Caco-2 (cell line): ENCODE data around the gene CRYBB1. TPM values are rescaled to one million over a fixed set of nuclear protein-coding genes. Genes with fewer than 3 reads are reported as not detected.

Experiments
- BruUV-seq: library from RNA; stranded (reverse); fragments of 400-500 nt; replicated peaks from 2 replicates; lab custom pipeline; 2021; lab: Mats Ljungman, UMichigan
- CTCF ChIA-PET: fragments of 300-600 bp; sonication (Branson Sonifier 250); formaldehyde crosslinking; loops from one replicate; lab custom pipeline; 2022; ENCODE audit warnings: antibody characterized with exemption; lab: Charles Lee
- POLR2A ChIA-PET: fragments of 300-600 bp; sonication (Branson Sonifier 250); formaldehyde crosslinking; loops from one replicate; lab custom pipeline; 2022; ENCODE audit warnings: antibody characterized with exemption; lab: Charles Lee
- DNase-seq, 2 experiments: peaks; one replicate each; pipeline versions ENCODE4 v3.0.0 to v3.0.0-alpha.2; 2020 to 2022
- H3K27me3 ChIP-seq: replicated peaks from 2 replicates; pipeline ENCODE4 v1.6.0; 2011; ENCODE audit warnings: low read length; ENCODE audit not compliant: control insufficient read depth, insufficient read depth
- H3K36me3 ChIP-seq: 2 replicates; pipeline ENCODE4 v1.5.1; 2011; ENCODE audit warnings: low read length; ENCODE audit not compliant: control insufficient read depth, insufficient read depth
- H3K4me1 ChIP-seq: fragments of 250-450 bp; sonication (Bioruptor Pico); 2 replicates; pipeline ENCODE4 v1.5.1; 2020; ENCODE audit warnings: mild to moderate bottlenecking
- H3K4me3 ChIP-seq: 2 replicates; pipeline ENCODE4 v1.5.1; 2011; ENCODE audit warnings: low read depth, mild to moderate bottlenecking, control low read depth, low read length
- H3K9me3 ChIP-seq: fragments of 250-450 bp; sonication (Bioruptor Pico); 2 replicates; pipeline ENCODE4 v1.5.1; 2020; ENCODE audit warnings: mild to moderate bottlenecking, moderate library complexity
- H3K27ac Mint-ChIP-seq: one replicate; pipeline ENCODE4 v1.8.0; 2022; ENCODE audit warnings: mixed read lengths; ENCODE audit not compliant: unreplicated experiment
- H3K27me3 Mint-ChIP-seq: one replicate; pipeline ENCODE4 v1.8.0; 2022; ENCODE audit warnings: mixed read lengths; ENCODE audit not compliant: insufficient read depth, unreplicated experiment
- H3K36me3 Mint-ChIP-seq: one replicate; pipeline ENCODE4 v1.8.0; 2022; ENCODE audit warnings: mild to moderate bottlenecking, mixed read lengths; ENCODE audit not compliant: insufficient read depth, unreplicated experiment
- H3K4me1 Mint-ChIP-seq: one replicate; pipeline ENCODE4 v1.8.0; 2022; ENCODE audit warnings: low read depth, mixed read lengths; ENCODE audit not compliant: unreplicated experiment
- H3K4me3 Mint-ChIP-seq: one replicate; pipeline ENCODE4 v1.8.0; 2022; ENCODE audit warnings: mild to moderate bottlenecking, moderate library complexity, mixed read lengths; ENCODE audit not compliant: unreplicated experiment
- H3K9me3 Mint-ChIP-seq: one replicate; pipeline ENCODE4 v1.8.0; 2022; ENCODE audit warnings: mixed read lengths; ENCODE audit not compliant: unreplicated experiment
- CTCF ChIP-seq, 2 experiments: fragments of 200-600 bp in 1 of 2; IDR thresholded peaks; 1 replicate in 1 of 2; 2 replicates in 1 of 2; pipeline versions ENCODE4 v1.5.1 to v1.8.0; 2011 to 2022; ENCODE audit warnings: antibody characterized with exemption in 1 of 2, control low read depth in 1 of 2, inconsistent platforms in 1 of 2, low read depth in 1 of 2, low read length in 1 of 2, mild to moderate bottlenecking in 1 of 2, moderate library complexity in 1 of 2; ENCODE audit not compliant: insufficient read depth in 1 of 2, severe bottlenecking in 1 of 2, unreplicated experiment in 1 of 2
- intact Hi-C: fragments of 100-400 bp; cut with micrococcal nuclease; formaldehyde crosslinking; loops from one replicate; pipeline ENCODE4 v1.10.0; 2022; ENCODE audit not compliant: unreplicated experiment
- total RNA-seq: library from RNA; stranded (reverse); gene quantifications from 2 replicates; pipeline ENCODE4 v1.2.3, GENCODE V29; 2022

CRYBB1 gene
- total RNA-seq, 1 experiment from 2014 or later = not detected

- no TSS peak for BruUV-seq
- H3K36me3 ChIP-seq = no peaks in the 10 kb centered on the region
- Mint-ChIP-seq H3K9me3 (no peaks in the 10 kb centered on the region), H3K4me1 (no peaks in the 10 kb centered on the region), H3K4me3 (no peak overlapping the region), H3K36me3 (peaks cover 6% of the 10 kb centered on the region), H3K27ac (no peak overlapping the region), H3K27me3 (peaks cover 12% of the 10 kb centered on the region)
- intact Hi-C loops = no loop called here
- no peaks in the 10 kb centered on the region for H3K9me3 ChIP-seq
- no peaks in the 10 kb centered on the region for H3K4me1 ChIP-seq
- no peak for TF ChIP-seq CTCF (IDR thresholded peaks at IDR 0.05; ENCODE audit: insufficient read depth in 1 of 2, low read depth in 1 of 2, low read length in 1 of 2, severe bottlenecking in 1 of 2, unreplicated experiment in 1 of 2)
- no peak for DNase-seq
- H3K27me3 ChIP-seq = no peaks in the 10 kb centered on the region
- ChIA-PET POLR2A (no interaction called here), CTCF (no interaction called here)
- H3K4me3 ChIP-seq = no peak overlapping the region
Observed at GRCh38 chr22:26604368-26604767, 13.5 kb downstream of the CRYBB1 start.

DNA sequence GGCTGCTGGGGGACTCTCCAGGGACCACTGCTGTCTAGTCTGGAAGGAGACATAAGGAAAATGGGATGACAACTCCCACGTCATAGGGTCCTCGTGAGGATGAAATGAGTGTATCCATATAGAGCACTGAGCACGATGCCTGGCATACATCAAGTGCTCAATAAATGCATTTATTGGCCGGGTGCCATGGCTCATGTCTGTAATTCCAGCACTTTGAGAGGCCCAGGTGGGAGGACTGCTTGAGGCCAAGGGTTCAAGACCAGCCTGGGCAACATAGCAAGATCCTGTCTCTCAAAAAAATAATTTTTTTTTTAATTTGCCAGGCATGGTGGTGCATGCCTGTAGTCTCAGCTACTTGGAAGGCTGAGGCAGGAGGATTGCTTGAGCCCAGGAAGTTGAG is 15.7 kb downstream of the CRYBB1 start:
- no peaks in the 10 kb centered on the region for H3K27me3 ChIP-seq
- TF ChIP-seq CTCF (IDR thresholded peaks at IDR 0.05; ENCODE audit: insufficient read depth in 1 of 2, low read depth in 1 of 2, low read length in 1 of 2, severe bottlenecking in 1 of 2, unreplicated experiment in 1 of 2) = no peak
- no peaks in the 10 kb centered on the region for H3K9me3 ChIP-seq
- Mint-ChIP-seq H3K27me3 (peaks cover 21% of the 10 kb centered on the region), H3K36me3 (peaks cover 6% of the 10 kb centered on the region), H3K27ac (no peak overlapping the region), H3K4me1 (no peaks in the 10 kb centered on the region), H3K9me3 (no peaks in the 10 kb centered on the region), H3K4me3 (no peak overlapping the region)
- no peaks in the 10 kb centered on the region for H3K4me1 ChIP-seq
- intact Hi-C loops = no loop called here
- ChIA-PET POLR2A (no interaction called here), CTCF (no interaction called here)
- no TSS peak for BruUV-seq
- no peaks in the 10 kb centered on the region for H3K36me3 ChIP-seq
- no peak overlapping the region for H3K4me3 ChIP-seq
- DNase-seq = no peak

DNA sequence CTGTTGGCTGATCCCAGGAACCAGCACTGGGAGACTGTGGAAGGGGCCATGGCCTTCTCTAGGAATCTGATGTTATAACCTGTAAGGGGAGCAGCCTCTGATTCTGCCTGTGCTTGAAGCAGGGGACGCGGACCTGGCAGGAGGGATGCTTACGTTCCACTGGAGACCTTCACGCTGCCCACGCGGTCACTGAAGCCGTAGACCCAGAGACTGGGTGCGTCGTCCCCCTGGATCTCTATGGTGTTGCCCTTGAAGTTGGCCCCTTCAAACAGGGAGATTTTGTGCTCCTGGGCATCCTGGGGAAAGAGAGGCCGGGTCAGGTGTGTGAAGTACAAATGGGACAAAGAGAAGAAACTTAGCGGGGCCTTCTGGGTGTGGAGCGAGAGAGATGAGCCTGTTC is 16.1 kb downstream of the CRYBB1 start:
- no peak for TF ChIP-seq CTCF (IDR thresholded peaks at IDR 0.05; ENCODE audit: insufficient read depth in 1 of 2, low read depth in 1 of 2, low read length in 1 of 2, severe bottlenecking in 1 of 2, unreplicated experiment in 1 of 2)
- no peaks in the 10 kb centered on the region for H3K4me1 ChIP-seq
- Mint-ChIP-seq H3K4me3 (no peak overlapping the region), H3K4me1 (no peaks in the 10 kb centered on the region), H3K9me3 (no peaks in the 10 kb centered on the region), H3K36me3 (peaks cover 6% of the 10 kb centered on the region), H3K27me3 (peaks cover 22% of the 10 kb centered on the region), H3K27ac (no peak overlapping the region)
- no peaks in the 10 kb centered on the region for H3K36me3 ChIP-seq
- no TSS peak for BruUV-seq
- no peaks in the 10 kb centered on the region; the same call in 1 of the 2 replicates for H3K27me3 ChIP-seq
- DNase-seq = no peak
- H3K4me3 ChIP-seq = no peak overlapping the region
- intact Hi-C loops = no loop called here
- ChIA-PET CTCF (interaction anchor here (0.6 kb wide), 1 partner anchor 9 kb away, joined by 3 read pairs; no protein-coding TSS in a partner anchor), POLR2A (no interaction called here)
- no peaks in the 10 kb centered on the region for H3K9me3 ChIP-seq
